ENCODE results near the gene INHBC.

Gene INHBC

DNA sequence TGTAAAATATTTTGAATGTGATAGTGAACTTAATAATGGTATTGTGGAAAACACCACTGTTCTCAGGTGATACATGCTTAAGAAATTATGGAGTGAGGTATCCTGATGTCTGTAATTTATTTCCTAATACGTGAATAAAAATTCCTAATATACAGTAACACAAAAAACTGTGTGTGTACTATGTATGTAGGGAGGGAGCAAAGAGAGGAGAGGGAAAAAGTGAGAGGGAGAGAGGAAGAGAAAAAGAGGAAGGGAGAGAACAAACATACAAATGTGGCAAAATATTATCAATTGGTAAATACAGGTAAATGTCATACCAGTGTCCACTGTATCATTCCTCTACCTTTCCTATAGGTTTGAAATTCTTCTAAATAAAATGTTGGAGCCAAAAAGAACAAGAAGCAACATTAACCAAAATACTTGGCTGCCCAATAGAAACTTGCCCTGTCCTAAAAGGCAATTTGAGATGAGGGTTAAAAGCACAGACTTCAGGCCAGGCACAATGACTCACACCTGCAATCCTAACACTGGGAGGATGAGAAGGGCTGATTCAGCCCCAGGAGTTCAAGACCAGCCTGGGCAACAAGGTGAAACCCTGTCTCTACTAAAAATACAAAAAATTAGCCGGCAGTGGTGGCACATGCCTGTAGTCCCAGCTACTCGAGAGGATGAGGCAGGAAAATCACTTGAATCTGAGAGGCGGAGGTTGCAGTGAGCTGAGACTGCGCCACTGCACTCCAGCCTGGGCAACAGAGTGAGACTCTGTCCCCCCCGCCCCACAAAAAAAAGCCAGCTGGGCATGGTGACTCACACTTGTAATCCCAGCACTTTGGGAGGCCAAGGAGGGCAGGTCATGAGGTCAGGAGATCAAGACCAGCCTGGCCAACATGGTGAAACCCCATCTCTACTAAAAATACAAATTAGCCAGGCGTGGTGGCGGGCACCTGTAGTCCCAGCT, 18.3 kb upstream of the INHBC start (continued):
- peak; percentile 87 for TF ChIP-seq SP7 (tag by site-specific recombination; IDR thresholded peaks at IDR 0.05)
- peak; percentile 71 for TF ChIP-seq ZNF366 (tag by site-specific recombination; conservative IDR thresholded peaks at IDR 0.05)
- TF ChIP-seq ZNF362 (tag by site-specific recombination; IDR thresholded peaks at IDR 0.05), result peak; percentile 84
- TF ChIP-seq ZNF501 (tag by site-specific recombination; IDR thresholded peaks at IDR 0.05), result no peak
- 0 out of 2 replicates have a peak, but pooled peaks have one; percentile 44 for TF ChIP-seq SCRT1 (tag by site-specific recombination; IDR thresholded peaks at IDR 0.05; ENCODE audit: borderline replicate concordance)
- 0 out of 2 replicates have a peak, but pooled peaks have one; percentile 23 for TF ChIP-seq ZNF600 (tag by site-specific recombination; IDR thresholded peaks at IDR 0.05)
- TF ChIP-seq ZNF776 (tag by site-specific recombination; IDR thresholded peaks at IDR 0.05; ENCODE audit: borderline replicate concordance), result no peak
- peak; percentile 40; the same call in 1 of the 2 replicates for TF ChIP-seq ZBTB17 (tag by site-specific recombination; IDR thresholded peaks at IDR 0.05)
- no peak for TF ChIP-seq ZNF157 (tag by site-specific recombination; IDR thresholded peaks at IDR 0.05)
- TF ChIP-seq ZNF830 (tag by site-specific recombination; IDR thresholded peaks at IDR 0.05; ENCODE audit: low read depth), result no peak
- 0 out of 2 replicates have a peak, but pooled peaks have one; percentile 53 for TF ChIP-seq ZFP37 (tag by site-specific recombination; IDR thresholded peaks at IDR 0.05)
- TF ChIP-seq ZNF341 (tag by site-specific recombination; IDR thresholded peaks at IDR 0.05; ENCODE audit: low read depth), result no peak
- TF ChIP-seq, protein P1, sequence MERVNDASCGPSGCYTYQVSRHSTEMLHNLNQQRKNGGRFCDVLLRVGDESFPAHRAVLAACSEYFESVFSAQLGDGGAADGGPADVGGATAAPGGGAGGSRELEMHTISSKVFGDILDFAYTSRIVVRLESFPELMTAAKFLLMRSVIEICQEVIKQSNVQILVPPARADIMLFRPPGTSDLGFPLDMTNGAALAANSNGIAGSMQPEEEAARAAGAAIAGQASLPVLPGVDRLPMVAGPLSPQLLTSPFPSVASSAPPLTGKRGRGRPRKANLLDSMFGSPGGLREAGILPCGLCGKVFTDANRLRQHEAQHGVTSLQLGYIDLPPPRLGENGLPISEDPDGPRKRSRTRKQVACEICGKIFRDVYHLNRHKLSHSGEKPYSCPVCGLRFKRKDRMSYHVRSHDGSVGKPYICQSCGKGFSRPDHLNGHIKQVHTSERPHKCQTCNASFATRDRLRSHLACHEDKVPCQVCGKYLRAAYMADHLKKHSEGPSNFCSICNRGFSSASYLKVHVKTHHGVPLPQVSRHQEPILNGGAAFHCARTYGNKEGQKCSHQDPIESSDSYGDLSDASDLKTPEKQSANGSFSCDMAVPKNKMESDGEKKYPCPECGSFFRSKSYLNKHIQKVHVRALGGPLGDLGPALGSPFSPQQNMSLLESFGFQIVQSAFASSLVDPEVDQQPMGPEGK (tag by site-specific recombination; IDR thresholded peaks at IDR 0.05), result peak; percentile 61
- TF ChIP-seq TCF7L2 (IDR thresholded peaks at IDR 0.05; ENCODE audit: borderline replicate concordance, low read depth, low read length), result no peak
- peak; percentile 78; the same call in 1 of the 2 replicates for TF ChIP-seq HIC1 (tag by site-specific recombination; IDR thresholded peaks at IDR 0.05)
- TF ChIP-seq SCRT2 (tag by site-specific recombination; IDR thresholded peaks at IDR 0.05), result peak; percentile 34; the same call in 1 of the 2 replicates
- no peak for TF ChIP-seq ZNF184 (tag by site-specific recombination; IDR thresholded peaks at IDR 0.05)
- TF ChIP-seq OSR2 (tag by site-specific recombination; IDR thresholded peaks at IDR 0.05), result peak; percentile 39; the same call in 1 of the 2 replicates

- CTCF ChIA-PET, result interaction anchor here (0.6 to 0.9 kb wide), 4 partner anchors 19 to 111 kb away, joined by 3 to 4 read pairs (median 3); no protein-coding TSS in a partner anchor
- no peak overlapping the region for H3K4me3 ChIP-seq (ENCODE audit: low read depth, low read length)
- 0 out of 2 replicates have a peak, but pooled peaks have one; percentile 23 for TF ChIP-seq ZNF366 (tag by site-specific recombination; conservative IDR thresholded peaks at IDR 0.05)
- no peak for TF ChIP-seq KLF17 (tag by site-specific recombination; IDR thresholded peaks at IDR 0.05)
- POLR2A ChIA-PET, result no interaction called here
- peaks cover 3% of the 10 kb centered on the region; the same call in 1 of the 2 replicates for H3K4me1 ChIP-seq (ENCODE audit: control insufficient read depth, insufficient read depth, low read length)
- H3K36me3 ChIP-seq (ENCODE audit: control insufficient read depth in 2 of 2, insufficient read depth in 1 of 2, low read length in 2 of 2), result peaks cover 6 to 24% of the 10 kb centered on the region in 2 experiments; a peak in 2 of 3 replicates
- H3K27ac ChIP-seq (ENCODE audit: extremely low read depth, low read depth, low read length), result no peak overlapping the region
- H3K9me3 ChIP-seq (ENCODE audit: control insufficient read depth, insufficient read depth, low read depth, low read length), result no peaks in the 10 kb centered on the region
Observed at GRCh38 chr12:57418255-57418654, 16.3 kb upstream of the INHBC start.
